K562 (cell line): ENCODE data around the gene WDR35. TPM values are rescaled to one million over a fixed set of nuclear protein-coding genes. Genes with fewer than 3 reads are reported as not detected.

Source experiments
- BCOR ChIP-seq: fragments of 450-650 bp; IDR thresholded peaks from 2 replicates; pipeline ENCODE4 v1.6.1; 2016
- CHD1 ChIP-seq: fragments of 200-600 bp; sonication (generic); IDR thresholded peaks from one replicate; pipeline ENCODE4 v1.6.1; 2012; ENCODE audit warnings: mild to moderate bottlenecking, moderate library complexity, low read length, inconsistent platforms
- FOXM1 ChIP-seq, 2 experiments: fragments of 450-650 bp in 1 of 2; sonication (generic) in 1 of 2; formaldehyde crosslinking in 1 of 2; IDR thresholded peaks; 2 replicates each; pipeline versions ENCODE4 v1.6.1 to v1.9.0; 2017 to 2022; ENCODE audit warnings: low read depth in 2 of 2, mild to moderate bottlenecking in 2 of 2, missing genetic modification reagents in 1 of 2, moderate library complexity in 1 of 2
- HMG20B ChIP-seq: fragments of 250-450 bp; sonication (Bioruptor Pico); IDR thresholded peaks from 2 replicates; pipeline ENCODE4 v1.5.0; 2021; ENCODE audit warnings: mild to moderate bottlenecking
- HNRNPLL ChIP-seq: fragments of 200-400 bp; formaldehyde crosslinking; IDR thresholded peaks from 2 replicates; pipeline ENCODE4 v1.6.1; 2017; ENCODE audit warnings: low read length, low read depth, mild to moderate bottlenecking; ENCODE audit not compliant: poor library complexity, severe bottlenecking
- MBD2 ChIP-seq: sonication (generic); IDR thresholded peaks from 2 replicates; pipeline ENCODE4 v1.6.1; 2016; ENCODE audit warnings: low read depth, borderline replicate concordance
- MXI1 ChIP-seq: IDR thresholded peaks from 2 replicates; pipeline ENCODE4 v1.6.1; 2011; ENCODE audit warnings: low read depth, mild to moderate bottlenecking, improper control_type of control experiment, low read length
- NONO ChIP-seq, 2 experiments: fragments of 200-400 bp in 1 of 2; fragments of 450-650 bp in 1 of 2; formaldehyde crosslinking in 1 of 2; IDR thresholded peaks; 2 replicates each; pipeline ENCODE4 v1.6.1; 2017; ENCODE audit warnings: low read depth in 2 of 2, mild to moderate bottlenecking in 2 of 2, moderate library complexity in 2 of 2, low read length in 1 of 2
- RBFOX2 ChIP-seq: fragments of 200-400 bp; formaldehyde crosslinking; IDR thresholded peaks from 2 replicates; pipeline ENCODE4 v1.6.1; 2017; ENCODE audit warnings: low read depth, mild to moderate bottlenecking, low read length, moderate library complexity
- RHOXF2B ChIP-seq: fragments of 250-450 bp; sonication (Bioruptor Pico); conservative IDR thresholded peaks from 2 replicates; pipeline ENCODE4 v1.5.1; 2021
- TEAD1 ChIP-seq, 2 experiments: fragments of 450-650 bp in 1 of 2; sonication (generic) in 1 of 2; formaldehyde crosslinking; IDR thresholded peaks; 2 replicates each; pipeline versions ENCODE4 v1.4.0 to v1.8.0; 2020 to 2022; ENCODE audit warnings: mild to moderate bottlenecking in 2 of 2, missing genetic modification reagents in 1 of 2
- ZFPM2 ChIP-seq: fragments of 250-450 bp; sonication (Bioruptor Pico); IDR thresholded peaks from 2 replicates; pipeline ENCODE4 v1.5.1; 2022; ENCODE audit warnings: mild to moderate bottlenecking
- polyA plus RNA-seq, 8 experiments: library from polyadenylated mRNA; depleted of rRNA in 4 of 8; stranded (reverse) in 5 of 8; unstranded in 3 of 8; fragments of >200 nt; fragmentation: Nextera tagmentation in 2 of 8; fragmentation: Illumina TruSeq in 1 of 8; extraction: Ambion mirVana in 2 of 8; extraction: Trizol in 1 of 8; gene quantifications; 2 replicates each; pipeline versions ENCODE4 v1.2.1 to v1.2.3, GENCODE V29; 2011 to 2014; ENCODE audit warnings: inconsistent platforms in 1 of 8, missing spikeins in 1 of 8
- total RNA-seq, 7 experiments: library from RNA; depleted of rRNA in 6 of 7; stranded (reverse); fragments of >200 nt in 6 of 7; fragmentation: Illumina TruSeq in 2 of 7; extraction: Trizol in 2 of 7; gene quantifications; 2 replicates each; pipeline versions ENCODE4 v1.2.1 to v1.2.3, GENCODE V29; 2011 to 2021; ENCODE audit warnings: low replicate concordance in 1 of 7
- TF ChIP-seq, protein P1 (sequence below), 2 experiments: fragments of 450-650 bp in 1 of 2; sonication (generic) in 1 of 2; formaldehyde crosslinking; conservative IDR thresholded peaks; 2 replicates each; pipeline versions ENCODE4 v1.4.0 to v1.8.1; 2020 to 2022; ENCODE audit warnings: mild to moderate bottlenecking in 1 of 2, missing genetic modification reagents in 1 of 2
- TF ChIP-seq, protein P2 (sequence below): fragments of 250-450 bp; sonication (Bioruptor Pico); IDR thresholded peaks from 2 replicates; pipeline ENCODE4 v1.4.0; 2020
- TF ChIP-seq, protein P3 (sequence below): fragments of 450-650 bp; IDR thresholded peaks from 2 replicates; pipeline ENCODE4 v1.6.1; 2014; ENCODE audit warnings: low read depth, mild to moderate bottlenecking, moderate library complexity, borderline replicate concordance

WDR35 gene
- total and polyA plus RNA-seq, 9 of the 15 experiments (the other 6 are each of a cell fraction or from before 2014, with no cell fraction given), result 3.3 to 13.1 (median 8.0) TPM

DNA sequence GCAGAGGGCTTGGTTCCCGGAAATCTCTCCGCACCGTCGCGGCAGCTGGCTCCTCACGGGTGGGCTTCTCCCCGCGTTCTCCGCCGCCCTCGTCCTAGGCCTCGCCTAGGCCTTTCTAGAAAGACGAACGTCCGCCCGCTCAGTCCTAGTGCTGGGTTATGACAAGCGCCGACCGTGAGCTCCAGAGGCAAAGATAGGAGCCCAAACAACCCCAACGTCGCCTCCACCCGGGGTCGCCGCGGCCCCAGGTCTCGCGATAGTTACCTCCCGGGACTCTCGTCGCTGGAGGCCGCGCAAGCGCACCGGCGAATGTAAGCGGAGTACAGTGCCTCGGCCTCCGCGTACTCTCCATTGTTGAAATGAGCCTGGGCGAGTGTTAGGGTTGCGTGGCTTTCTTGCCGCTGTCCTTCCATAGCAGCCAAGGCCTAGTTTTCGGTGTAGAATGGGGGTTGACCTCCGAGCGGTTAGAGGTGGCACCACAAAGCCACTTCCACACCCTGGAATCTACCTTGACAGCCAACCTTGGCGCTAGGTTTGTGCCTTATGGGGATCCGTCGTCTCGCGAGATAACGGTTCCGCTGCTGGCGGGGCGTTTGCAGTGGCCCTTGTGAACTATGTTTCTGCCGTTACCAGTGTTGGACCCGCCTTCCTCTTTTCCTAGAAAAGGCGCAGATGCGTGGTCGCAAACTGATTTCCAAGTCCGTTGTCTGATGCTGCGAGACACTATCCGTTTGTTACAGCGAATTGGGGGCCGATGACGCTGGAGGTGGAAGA lies 88.3 kb downstream of the WDR35 start, which contains the start of gene TTC32 (continued):
- no peak for TF ChIP-seq ZFPM2 (CRISPR knock-in tag)
- TF ChIP-seq HNRNPLL, result peak; percentile 97
- peak; percentile 53; the same call in 1 of the 2 replicates for TF ChIP-seq MBD2
- no peak for TF ChIP-seq NONO (IDR thresholded peaks at IDR 0.05; ENCODE audit: low read depth in 2 of 2, low read length in 1 of 2)
- peak; percentile 88 for TF ChIP-seq CHD1
- TF ChIP-seq HMG20B (CRISPR knock-in tag), result 0 out of 2 replicates have a peak, but pooled peaks have one; percentile 35
- peak; percentile 99 for TF ChIP-seq RBFOX2
- peak; percentile 69 to 87; a peak in 1 of 4 replicates for TF ChIP-seq TEAD1 (CRISPR knock-in tag; IDR thresholded peaks at IDR 0.05)
- TF ChIP-seq, protein P1, sequence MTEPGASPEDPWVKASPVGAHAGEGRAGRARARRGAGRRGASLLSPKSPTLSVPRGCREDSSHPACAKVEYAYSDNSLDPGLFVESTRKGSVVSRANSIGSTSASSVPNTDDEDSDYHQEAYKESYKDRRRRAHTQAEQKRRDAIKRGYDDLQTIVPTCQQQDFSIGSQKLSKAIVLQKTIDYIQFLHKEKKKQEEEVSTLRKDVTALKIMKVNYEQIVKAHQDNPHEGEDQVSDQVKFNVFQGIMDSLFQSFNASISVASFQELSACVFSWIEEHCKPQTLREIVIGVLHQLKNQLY (CRISPR knock-in tag; conservative IDR thresholded peaks at IDR 0.05), result no peak
- no peak; the same call in 1 of the 2 replicates for TF ChIP-seq MXI1
- 0 out of 2 replicates have a peak, but pooled peaks have one; percentile 16 for TF ChIP-seq RHOXF2B (CRISPR knock-in tag)
- TF ChIP-seq, protein P2, sequence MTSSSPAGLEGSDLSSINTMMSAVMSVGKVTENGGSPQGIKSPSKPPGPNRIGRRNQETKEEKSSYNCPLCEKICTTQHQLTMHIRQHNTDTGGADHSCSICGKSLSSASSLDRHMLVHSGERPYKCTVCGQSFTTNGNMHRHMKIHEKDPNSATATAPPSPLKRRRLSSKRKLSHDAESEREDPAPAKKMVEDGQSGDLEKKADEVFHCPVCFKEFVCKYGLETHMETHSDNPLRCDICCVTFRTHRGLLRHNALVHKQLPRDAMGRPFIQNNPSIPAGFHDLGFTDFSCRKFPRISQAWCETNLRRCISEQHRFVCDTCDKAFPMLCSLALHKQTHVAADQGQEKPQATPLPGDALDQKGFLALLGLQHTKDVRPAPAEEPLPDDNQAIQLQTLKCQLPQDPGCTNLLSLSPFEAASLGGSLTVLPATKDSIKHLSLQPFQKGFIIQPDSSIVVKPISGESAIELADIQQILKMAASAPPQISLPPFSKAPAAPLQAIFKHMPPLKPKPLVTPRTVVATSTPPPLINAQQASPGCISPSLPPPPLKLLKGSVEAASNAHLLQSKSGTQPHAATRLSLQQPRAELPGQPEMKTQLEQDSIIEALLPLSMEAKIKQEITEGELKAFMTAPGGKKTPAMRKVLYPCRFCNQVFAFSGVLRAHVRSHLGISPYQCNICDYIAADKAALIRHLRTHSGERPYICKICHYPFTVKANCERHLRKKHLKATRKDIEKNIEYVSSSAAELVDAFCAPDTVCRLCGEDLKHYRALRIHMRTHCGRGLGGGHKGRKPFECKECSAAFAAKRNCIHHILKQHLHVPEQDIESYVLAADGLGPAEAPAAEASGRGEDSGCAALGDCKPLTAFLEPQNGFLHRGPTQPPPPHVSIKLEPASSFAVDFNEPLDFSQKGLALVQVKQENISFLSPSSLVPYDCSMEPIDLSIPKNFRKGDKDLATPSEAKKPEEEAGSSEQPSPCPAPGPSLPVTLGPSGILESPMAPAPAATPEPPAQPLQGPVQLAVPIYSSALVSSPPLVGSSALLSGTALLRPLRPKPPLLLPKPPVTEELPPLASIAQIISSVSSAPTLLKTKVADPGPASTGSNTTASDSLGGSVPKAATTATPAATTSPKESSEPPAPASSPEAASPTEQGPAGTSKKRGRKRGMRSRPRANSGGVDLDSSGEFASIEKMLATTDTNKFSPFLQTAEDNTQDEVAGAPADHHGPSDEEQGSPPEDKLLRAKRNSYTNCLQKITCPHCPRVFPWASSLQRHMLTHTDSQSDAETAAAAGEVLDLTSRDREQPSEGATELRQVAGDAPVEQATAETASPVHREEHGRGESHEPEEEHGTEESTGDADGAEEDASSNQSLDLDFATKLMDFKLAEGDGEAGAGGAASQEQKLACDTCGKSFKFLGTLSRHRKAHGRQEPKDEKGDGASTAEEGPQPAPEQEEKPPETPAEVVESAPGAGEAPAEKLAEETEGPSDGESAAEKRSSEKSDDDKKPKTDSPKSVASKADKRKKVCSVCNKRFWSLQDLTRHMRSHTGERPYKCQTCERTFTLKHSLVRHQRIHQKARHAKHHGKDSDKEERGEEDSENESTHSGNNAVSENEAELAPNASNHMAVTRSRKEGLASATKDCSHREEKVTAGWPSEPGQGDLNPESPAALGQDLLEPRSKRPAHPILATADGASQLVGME, result 0 out of 2 replicates have a peak, but pooled peaks have one; percentile 2
- TF ChIP-seq, protein P3, sequence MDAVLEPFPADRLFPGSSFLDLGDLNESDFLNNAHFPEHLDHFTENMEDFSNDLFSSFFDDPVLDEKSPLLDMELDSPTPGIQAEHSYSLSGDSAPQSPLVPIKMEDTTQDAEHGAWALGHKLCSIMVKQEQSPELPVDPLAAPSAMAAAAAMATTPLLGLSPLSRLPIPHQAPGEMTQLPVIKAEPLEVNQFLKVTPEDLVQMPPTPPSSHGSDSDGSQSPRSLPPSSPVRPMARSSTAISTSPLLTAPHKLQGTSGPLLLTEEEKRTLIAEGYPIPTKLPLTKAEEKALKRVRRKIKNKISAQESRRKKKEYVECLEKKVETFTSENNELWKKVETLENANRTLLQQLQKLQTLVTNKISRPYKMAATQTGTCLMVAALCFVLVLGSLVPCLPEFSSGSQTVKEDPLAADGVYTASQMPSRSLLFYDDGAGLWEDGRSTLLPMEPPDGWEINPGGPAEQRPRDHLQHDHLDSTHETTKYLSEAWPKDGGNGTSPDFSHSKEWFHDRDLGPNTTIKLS, result peak; percentile 94
- TF ChIP-seq BCOR, result peak; percentile 31
- TF ChIP-seq FOXM1 (IDR thresholded peaks at IDR 0.05; ENCODE audit: low read depth), result peak; percentile 78
- TF ChIP-seq FOXM1 (CRISPR knock-in tag; IDR thresholded peaks at IDR 0.05; ENCODE audit: low read depth), result no peak
